Measurements from ENCODE around the gene HS3ST6. TPM values are rescaled to one million over a fixed set of nuclear protein-coding genes. Genes with fewer than 3 reads are reported as not detected.

HS3ST6 gene
- total and polyA plus RNA-seq, 2 of the 13 experiments (the other 11 are each of a cell fraction or from before 2014, with no cell fraction given): not detected

DNA sequence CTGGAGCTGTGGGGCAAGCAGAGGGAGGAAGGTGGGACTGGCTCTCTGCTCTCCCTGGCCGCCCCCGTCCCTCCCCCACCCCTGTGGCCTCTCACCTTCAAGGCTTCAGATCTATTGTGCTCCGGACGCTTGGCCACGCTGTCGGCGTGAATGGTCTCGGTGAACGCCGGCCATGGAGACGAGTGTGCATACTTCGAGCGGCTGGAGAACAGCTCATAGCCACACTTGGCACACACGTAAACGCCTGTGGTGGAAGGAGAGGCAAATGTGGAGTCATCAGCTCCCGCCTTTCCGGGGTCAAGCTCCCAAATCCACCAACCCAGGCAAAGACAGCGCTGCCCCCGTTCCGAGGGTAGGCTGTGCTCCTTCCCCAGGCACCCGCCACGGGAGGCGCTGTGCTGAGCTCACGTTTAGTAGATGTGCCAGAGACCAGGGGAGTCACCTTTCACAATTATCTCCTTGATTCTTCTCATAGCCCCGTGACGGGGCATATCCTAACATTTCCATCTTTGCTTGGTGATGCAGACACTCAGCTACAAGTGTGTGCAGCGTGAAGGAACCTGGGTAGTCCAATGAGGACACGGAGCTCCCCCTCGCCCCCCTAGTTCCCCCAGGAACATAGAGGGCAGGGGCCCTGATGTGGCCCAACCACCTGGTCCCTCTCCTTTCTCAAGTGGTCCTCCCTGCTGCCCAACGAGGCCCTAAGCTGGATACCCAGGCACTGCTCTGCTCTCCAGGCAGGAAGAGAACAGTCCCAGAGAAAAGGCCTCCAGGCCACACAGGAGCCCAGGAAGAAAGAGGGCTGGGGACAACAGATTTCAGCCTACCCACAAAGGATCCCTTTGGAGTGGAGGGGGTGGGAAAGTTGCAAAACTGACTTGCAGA is 23.2 kb upstream of the HS3ST6 start (continued):
- TF ChIP-seq, protein P1, sequence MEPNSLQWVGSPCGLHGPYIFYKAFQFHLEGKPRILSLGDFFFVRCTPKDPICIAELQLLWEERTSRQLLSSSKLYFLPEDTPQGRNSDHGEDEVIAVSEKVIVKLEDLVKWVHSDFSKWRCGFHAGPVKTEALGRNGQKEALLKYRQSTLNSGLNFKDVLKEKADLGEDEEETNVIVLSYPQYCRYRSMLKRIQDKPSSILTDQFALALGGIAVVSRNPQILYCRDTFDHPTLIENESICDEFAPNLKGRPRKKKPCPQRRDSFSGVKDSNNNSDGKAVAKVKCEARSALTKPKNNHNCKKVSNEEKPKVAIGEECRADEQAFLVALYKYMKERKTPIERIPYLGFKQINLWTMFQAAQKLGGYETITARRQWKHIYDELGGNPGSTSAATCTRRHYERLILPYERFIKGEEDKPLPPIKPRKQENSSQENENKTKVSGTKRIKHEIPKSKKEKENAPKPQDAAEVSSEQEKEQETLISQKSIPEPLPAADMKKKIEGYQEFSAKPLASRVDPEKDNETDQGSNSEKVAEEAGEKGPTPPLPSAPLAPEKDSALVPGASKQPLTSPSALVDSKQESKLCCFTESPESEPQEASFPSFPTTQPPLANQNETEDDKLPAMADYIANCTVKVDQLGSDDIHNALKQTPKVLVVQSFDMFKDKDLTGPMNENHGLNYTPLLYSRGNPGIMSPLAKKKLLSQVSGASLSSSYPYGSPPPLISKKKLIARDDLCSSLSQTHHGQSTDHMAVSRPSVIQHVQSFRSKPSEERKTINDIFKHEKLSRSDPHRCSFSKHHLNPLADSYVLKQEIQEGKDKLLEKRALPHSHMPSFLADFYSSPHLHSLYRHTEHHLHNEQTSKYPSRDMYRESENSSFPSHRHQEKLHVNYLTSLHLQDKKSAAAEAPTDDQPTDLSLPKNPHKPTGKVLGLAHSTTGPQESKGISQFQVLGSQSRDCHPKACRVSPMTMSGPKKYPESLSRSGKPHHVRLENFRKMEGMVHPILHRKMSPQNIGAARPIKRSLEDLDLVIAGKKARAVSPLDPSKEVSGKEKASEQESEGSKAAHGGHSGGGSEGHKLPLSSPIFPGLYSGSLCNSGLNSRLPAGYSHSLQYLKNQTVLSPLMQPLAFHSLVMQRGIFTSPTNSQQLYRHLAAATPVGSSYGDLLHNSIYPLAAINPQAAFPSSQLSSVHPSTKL (CRISPR knock-in tag; IDR thresholded peaks at IDR 0.05): no peak
- TF ChIP-seq ZSCAN9 (CRISPR knock-in tag; IDR thresholded peaks at IDR 0.05; ENCODE audit: borderline replicate concordance) (no peak; the same call in 1 of the 2 replicates), CENPX (CRISPR knock-in tag; IDR thresholded peaks at IDR 0.05) (no peak), ZNF746 (CRISPR knock-in tag; IDR thresholded peaks at IDR 0.05) (no peak), ZSCAN25 (CRISPR knock-in tag; IDR thresholded peaks at IDR 0.05) (no peak; the same call in 1 of the 2 replicates), ZNF101 (CRISPR knock-in tag; IDR thresholded peaks at IDR 0.05; ENCODE audit: borderline replicate concordance, low read depth) (no peak), NFYC (CRISPR knock-in tag; IDR thresholded peaks at IDR 0.05) (peak; percentile 32; the same call in 1 of the 2 replicates), ZNF75D (CRISPR knock-in tag; IDR thresholded peaks at IDR 0.05; ENCODE audit: borderline replicate concordance) (no peak), RXRA (CRISPR knock-in tag; IDR thresholded peaks at IDR 0.05) (0 out of 2 replicates have a peak, but pooled peaks have one; percentile 2), TAF15 (IDR thresholded peaks at IDR 0.05; ENCODE audit: low read depth, low read length, poor library complexity, severe bottlenecking) (no peak), AGO2 (optimal IDR thresholded peaks at IDR 0.05; ENCODE audit: low read depth, low read length) (peak; percentile 71), SIX1 (CRISPR knock-in tag; IDR thresholded peaks at IDR 0.05; ENCODE audit: borderline replicate concordance) (no peak), ZNF552 (CRISPR knock-in tag; IDR thresholded peaks at IDR 0.05; ENCODE audit: borderline replicate concordance) (peak; percentile 56; the same call in 1 of the 2 replicates), PAX8 (CRISPR knock-in tag; IDR thresholded peaks at IDR 0.05; ENCODE audit: borderline replicate concordance) (no peak), NR3C1 (CRISPR knock-in tag; IDR thresholded peaks at IDR 0.05) (no peak), ZNF430 (CRISPR knock-in tag; IDR thresholded peaks at IDR 0.05) (peak; percentile 59; the same call in 1 of the 2 replicates)
- TF ChIP-seq, protein P2, sequence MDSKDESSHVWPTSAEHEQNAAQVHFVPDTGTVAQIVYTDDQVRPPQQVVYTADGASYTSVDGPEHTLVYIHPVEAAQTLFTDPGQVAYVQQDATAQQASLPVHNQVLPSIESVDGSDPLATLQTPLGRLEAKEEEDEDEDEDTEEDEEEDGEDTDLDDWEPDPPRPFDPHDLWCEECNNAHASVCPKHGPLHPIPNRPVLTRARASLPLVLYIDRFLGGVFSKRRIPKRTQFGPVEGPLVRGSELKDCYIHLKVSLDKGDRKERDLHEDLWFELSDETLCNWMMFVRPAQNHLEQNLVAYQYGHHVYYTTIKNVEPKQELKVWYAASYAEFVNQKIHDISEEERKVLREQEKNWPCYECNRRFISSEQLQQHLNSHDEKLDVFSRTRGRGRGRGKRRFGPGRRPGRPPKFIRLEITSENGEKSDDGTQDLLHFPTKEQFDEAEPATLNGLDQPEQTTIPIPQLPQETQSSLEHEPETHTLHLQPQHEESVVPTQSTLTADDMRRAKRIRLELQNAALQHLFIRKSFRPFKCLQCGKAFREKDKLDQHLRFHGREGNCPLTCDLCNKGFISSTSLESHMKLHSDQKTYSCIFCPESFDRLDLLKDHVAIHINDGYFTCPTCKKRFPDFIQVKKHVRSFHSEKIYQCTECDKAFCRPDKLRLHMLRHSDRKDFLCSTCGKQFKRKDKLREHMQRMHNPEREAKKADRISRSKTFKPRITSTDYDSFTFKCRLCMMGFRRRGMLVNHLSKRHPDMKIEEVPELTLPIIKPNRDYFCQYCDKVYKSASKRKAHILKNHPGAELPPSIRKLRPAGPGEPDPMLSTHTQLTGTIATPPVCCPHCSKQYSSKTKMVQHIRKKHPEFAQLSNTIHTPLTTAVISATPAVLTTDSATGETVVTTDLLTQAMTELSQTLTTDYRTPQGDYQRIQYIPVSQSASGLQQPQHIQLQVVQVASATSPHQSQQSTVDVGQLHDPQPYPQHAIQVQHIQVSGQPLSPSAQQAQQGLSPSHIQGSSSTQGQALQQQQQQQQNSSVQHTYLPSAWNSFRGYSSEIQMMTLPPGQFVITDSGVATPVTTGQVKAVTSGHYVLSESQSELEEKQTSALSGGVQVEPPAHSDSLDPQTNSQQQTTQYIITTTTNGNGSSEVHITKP (CRISPR knock-in tag; IDR thresholded peaks at IDR 0.05; ENCODE audit: low read depth): no peak
- TF ChIP-seq, protein P3, sequence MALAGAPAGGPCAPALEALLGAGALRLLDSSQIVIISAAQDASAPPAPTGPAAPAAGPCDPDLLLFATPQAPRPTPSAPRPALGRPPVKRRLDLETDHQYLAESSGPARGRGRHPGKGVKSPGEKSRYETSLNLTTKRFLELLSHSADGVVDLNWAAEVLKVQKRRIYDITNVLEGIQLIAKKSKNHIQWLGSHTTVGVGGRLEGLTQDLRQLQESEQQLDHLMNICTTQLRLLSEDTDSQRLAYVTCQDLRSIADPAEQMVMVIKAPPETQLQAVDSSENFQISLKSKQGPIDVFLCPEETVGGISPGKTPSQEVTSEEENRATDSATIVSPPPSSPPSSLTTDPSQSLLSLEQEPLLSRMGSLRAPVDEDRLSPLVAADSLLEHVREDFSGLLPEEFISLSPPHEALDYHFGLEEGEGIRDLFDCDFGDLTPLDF (CRISPR knock-in tag; IDR thresholded peaks at IDR 0.05): no peak
